HCT116 (cell line): Measurements from ENCODE around the gene SRY. TPM values are rescaled to one million over a fixed set of nuclear protein-coding genes. Genes with fewer than 3 reads are reported as not detected.

Experiments
- ATAC-seq: fragments of 200-7000 bp; cut with Tn5 transposase; 2 replicates; pipeline ENCODE4 v1.9.1; 2020; ENCODE audit warnings: mild to moderate bottlenecking, moderate library complexity
- BruUV-seq: library from RNA; stranded (reverse); fragments of 400-500 nt; replicated peaks from 2 replicates; lab custom pipeline; 2021; lab: Mats Ljungman, UMichigan
- CTCF ChIA-PET: fragments of 300-600 bp; sonication (Branson Sonifier 250); formaldehyde crosslinking; loops from one replicate; lab custom pipeline; 2021; ENCODE audit warnings: antibody characterized with exemption; lab: Charles Lee
- POLR2A ChIA-PET: fragments of 300-600, 350-600 bp; sonication (Branson Sonifier 250); formaldehyde crosslinking; loops from one replicate; lab custom pipeline; 2021; ENCODE audit warnings: antibody characterized with exemption; lab: Charles Lee
- RAD21 ChIA-PET, 2 experiments: fragments of 300-600 bp; sonication (Branson Sonifier 250); formaldehyde crosslinking; loops; one replicate each; lab custom pipeline; 2023; ENCODE audit warnings: low total read pairs in 2 of 2; ENCODE audit not compliant: uncharacterized antibody in 2 of 2, unreplicated experiment in 2 of 2, low non-redundant PET in 1 of 2; lab: Charles Lee
- DNase-seq: peaks from one replicate; pipeline ENCODE4 v3.0.0-alpha.2; 2010; ENCODE audit warnings: low read depth, low spot score
- H2AFZ ChIP-seq: fragments of 200-600 bp; shearing (Covaris generic), sonication (generic); 2 replicates; pipeline ENCODE4 v1.6.1; 2017; ENCODE audit warnings: low read depth, mixed run types, mixed read lengths, antibody characterized with exemption, low read length; ENCODE audit not compliant: poor library complexity, severe bottlenecking
- H3K27ac ChIP-seq: 2 replicates; pipeline ENCODE4 v1.5.1; 2012; ENCODE audit warnings: low read depth, low read length
- H3K27me3 ChIP-seq: fragments of 200-600 bp; sonication (generic); 2 replicates; pipeline ENCODE4 v1.6.1; 2016; ENCODE audit warnings: mixed run types, low read length, mixed read lengths; ENCODE audit not compliant: insufficient read depth
- H3K36me3 ChIP-seq, 2 experiments: fragments of 200-500 bp in 1 of 2; fragments of 200-600 bp in 1 of 2; sonication (Bioruptor generic) in 1 of 2; sonication (generic) in 1 of 2; 2 replicates each; pipeline versions ENCODE4 v1.5.1 to v1.6.1; 2014 to 2016; ENCODE audit warnings: low read length in 2 of 2, inconsistent platforms in 1 of 2, mixed read lengths in 1 of 2, mixed run types in 1 of 2; ENCODE audit not compliant: insufficient read depth in 2 of 2, control insufficient read depth in 1 of 2
- H3K4me1 ChIP-seq, 2 experiments: fragments of 200-600 bp in 1 of 2; sonication (generic) in 1 of 2; 2 replicates each; pipeline versions ENCODE4 v1.5.1 to v1.6.1; 2012 to 2017; ENCODE audit warnings: low read length in 2 of 2, inconsistent platforms in 1 of 2, mild to moderate bottlenecking in 1 of 2, mixed read lengths in 1 of 2, mixed run types in 1 of 2, moderate library complexity in 1 of 2; ENCODE audit not compliant: insufficient read depth in 2 of 2, control insufficient read depth in 1 of 2
- H3K4me2 ChIP-seq: fragments of 200-600 bp; sonication (generic); 2 replicates; pipeline ENCODE4 v1.6.1; 2017; ENCODE audit warnings: mixed run types, low read length, mixed read lengths
- H3K4me3 ChIP-seq, 2 experiments: fragments of 200-600 bp in 1 of 2; sonication (generic) in 1 of 2; replicated peaks in 1 of 2; 2 replicates each; pipeline ENCODE4 v1.5.1; 2011 to 2016; ENCODE audit warnings: low read length in 2 of 2, control low read depth in 1 of 2, low read depth in 1 of 2, mild to moderate bottlenecking in 1 of 2, mixed read lengths in 1 of 2, mixed run types in 1 of 2
- H3K79me2 ChIP-seq: fragments of 200-600 bp; sonication (generic); 2 replicates; pipeline ENCODE4 v1.6.1; 2017; ENCODE audit warnings: mild to moderate bottlenecking, mixed run types, low read length, moderate library complexity, mixed read lengths; ENCODE audit not compliant: insufficient read depth
- H3K9ac ChIP-seq: fragments of 200-600 bp; sonication (generic); 2 replicates; pipeline ENCODE4 v1.6.1; 2016; ENCODE audit warnings: low read length, mixed read lengths
- H3K9me2 ChIP-seq: fragments of 200-600 bp; sonication (generic), shearing (Covaris generic); 2 replicates; pipeline ENCODE4 v1.6.1; 2017; ENCODE audit warnings: mixed run types, mild to moderate bottlenecking, moderate library complexity; ENCODE audit not compliant: insufficient read depth
- H3K9me3 ChIP-seq, 2 experiments: fragments of 200-500 bp in 1 of 2; fragments of 200-600 bp in 1 of 2; sonication (Bioruptor generic) in 1 of 2; sonication (generic) in 1 of 2; 2 replicates each; pipeline ENCODE4 v1.6.1; 2014 to 2017; ENCODE audit warnings: low read length in 2 of 2, mixed read lengths in 2 of 2, inconsistent platforms in 1 of 2, low read depth in 1 of 2, mild to moderate bottlenecking in 1 of 2, mixed run types in 1 of 2, moderate library complexity in 1 of 2; ENCODE audit not compliant: control insufficient read depth in 1 of 2, insufficient read depth in 1 of 2
- H4K20me1 ChIP-seq: fragments of 200-600 bp; sonication (generic), shearing (Covaris generic); 2 replicates; pipeline ENCODE4 v1.6.1; 2017; ENCODE audit warnings: mixed run types, mild to moderate bottlenecking, moderate library complexity; ENCODE audit not compliant: insufficient read depth
- ELF1 ChIP-seq: IDR thresholded peaks from 2 replicates; pipeline ENCODE4 v1.6.1; 2012; ENCODE audit warnings: low read depth, borderline replicate concordance
- EZH2phosphoT487 ChIP-seq: fragments of 200-600 bp; IDR thresholded peaks from 2 replicates; pipeline ENCODE4 v1.6.1; 2018; ENCODE audit warnings: antibody characterized with exemption, borderline replicate concordance
- POLR2AphosphoS5 ChIP-seq: IDR thresholded peaks from 2 replicates; pipeline ENCODE4 v1.6.1; 2011; ENCODE audit warnings: mild to moderate bottlenecking, low read depth, low read length, moderate library complexity
- RAD21 ChIP-seq: IDR thresholded peaks from 2 replicates; pipeline ENCODE4 v1.6.1; 2012; ENCODE audit warnings: low read depth, mild to moderate bottlenecking
- SRF ChIP-seq: IDR thresholded peaks from 2 replicates; pipeline ENCODE4 v1.6.1; 2012; ENCODE audit warnings: low read depth
- ZBTB33 ChIP-seq: IDR thresholded peaks from 2 replicates; pipeline ENCODE4 v1.6.1; 2011; ENCODE audit warnings: mild to moderate bottlenecking, low read length, moderate library complexity; ENCODE audit not compliant: insufficient replicate concordance; ENCODE audit errors: extremely low read depth
- ZFX ChIP-seq: fragments of 450-650 bp; IDR thresholded peaks from 2 replicates; pipeline ENCODE4 v1.6.1; 2017
- intact Hi-C: fragments of 100-400 bp; cut with micrococcal nuclease; formaldehyde crosslinking; loops from 2 replicates; pipeline ENCODE4 v1.10.0; 2022
- total RNA-seq: library from RNA; stranded (reverse); gene quantifications from one replicate; pipeline ENCODE4 v1.2.1, GENCODE V29; 2021; ENCODE audit not compliant: unreplicated experiment
- TF ChIP-seq, protein P1 (sequence below): IDR thresholded peaks from 2 replicates; pipeline ENCODE4 v1.6.1; 2012; ENCODE audit warnings: low read depth

Gene SRY
- total RNA-seq, 1 experiment from 2014 or later, result not detected

DNA sequence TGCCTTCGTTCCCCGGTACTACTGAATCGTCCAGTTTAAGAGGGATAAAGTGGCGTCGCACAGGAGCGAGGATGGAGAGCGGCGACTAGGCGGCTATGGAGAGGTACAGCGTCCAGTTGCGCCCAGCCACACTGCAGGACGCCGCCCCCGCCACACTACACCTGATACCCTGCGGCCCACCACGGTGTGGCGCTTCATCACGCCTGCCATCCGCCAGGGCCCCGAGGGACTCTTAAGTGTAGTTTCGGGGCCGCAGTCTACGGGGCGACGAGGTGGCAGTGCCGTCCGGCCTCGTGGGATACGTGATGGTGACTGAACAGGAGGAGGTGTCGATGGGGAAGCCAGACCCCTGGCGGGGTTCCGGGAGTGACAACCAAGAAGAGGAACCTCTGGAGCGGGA is 2.3 kb upstream of the SRY start:
- H3K27ac ChIP-seq, result no peak overlapping the region
- no peak overlapping the region for H3K4me3 ChIP-seq
- DNase-seq, result no peak
- ATAC-seq, result no peak
- no peak overlapping the region for H3K9ac ChIP-seq
- no peaks in the 10 kb centered on the region for H3K27me3 ChIP-seq
- no peaks in the 10 kb centered on the region for H3K9me3 ChIP-seq
- ChIA-PET RAD21 (no interaction called here), CTCF (no interaction called here), POLR2A (no interaction called here)
- BruUV-seq, result no TSS peak
- H3K79me2 ChIP-seq, result no peaks in the 10 kb centered on the region
- intact Hi-C loops, result no loop called here
- H4K20me1 ChIP-seq, result no peaks in the 10 kb centered on the region
- no peak overlapping the region for H2AFZ ChIP-seq
- H3K36me3 ChIP-seq, result no peaks in the 10 kb centered on the region
- H3K4me2 ChIP-seq, result no peak overlapping the region
- TF ChIP-seq ELF1 (no peak), ZFX (no peak), RAD21 (no peak), SRF (no peak), EZH2phosphoT487 (no peak), ZBTB33 (no peak), POLR2AphosphoS5 (no peak)
- TF ChIP-seq, protein P1, sequence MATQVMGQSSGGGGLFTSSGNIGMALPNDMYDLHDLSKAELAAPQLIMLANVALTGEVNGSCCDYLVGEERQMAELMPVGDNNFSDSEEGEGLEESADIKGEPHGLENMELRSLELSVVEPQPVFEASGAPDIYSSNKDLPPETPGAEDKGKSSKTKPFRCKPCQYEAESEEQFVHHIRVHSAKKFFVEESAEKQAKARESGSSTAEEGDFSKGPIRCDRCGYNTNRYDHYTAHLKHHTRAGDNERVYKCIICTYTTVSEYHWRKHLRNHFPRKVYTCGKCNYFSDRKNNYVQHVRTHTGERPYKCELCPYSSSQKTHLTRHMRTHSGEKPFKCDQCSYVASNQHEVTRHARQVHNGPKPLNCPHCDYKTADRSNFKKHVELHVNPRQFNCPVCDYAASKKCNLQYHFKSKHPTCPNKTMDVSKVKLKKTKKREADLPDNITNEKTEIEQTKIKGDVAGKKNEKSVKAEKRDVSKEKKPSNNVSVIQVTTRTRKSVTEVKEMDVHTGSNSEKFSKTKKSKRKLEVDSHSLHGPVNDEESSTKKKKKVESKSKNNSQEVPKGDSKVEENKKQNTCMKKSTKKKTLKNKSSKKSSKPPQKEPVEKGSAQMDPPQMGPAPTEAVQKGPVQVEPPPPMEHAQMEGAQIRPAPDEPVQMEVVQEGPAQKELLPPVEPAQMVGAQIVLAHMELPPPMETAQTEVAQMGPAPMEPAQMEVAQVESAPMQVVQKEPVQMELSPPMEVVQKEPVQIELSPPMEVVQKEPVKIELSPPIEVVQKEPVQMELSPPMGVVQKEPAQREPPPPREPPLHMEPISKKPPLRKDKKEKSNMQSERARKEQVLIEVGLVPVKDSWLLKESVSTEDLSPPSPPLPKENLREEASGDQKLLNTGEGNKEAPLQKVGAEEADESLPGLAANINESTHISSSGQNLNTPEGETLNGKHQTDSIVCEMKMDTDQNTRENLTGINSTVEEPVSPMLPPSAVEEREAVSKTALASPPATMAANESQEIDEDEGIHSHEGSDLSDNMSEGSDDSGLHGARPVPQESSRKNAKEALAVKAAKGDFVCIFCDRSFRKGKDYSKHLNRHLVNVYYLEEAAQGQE, result no peak
- H3K9me2 ChIP-seq, result no peaks in the 10 kb centered on the region
- no peaks in the 10 kb centered on the region for H3K4me1 ChIP-seq
